OCI-M2 (cell line): ENCODE measurements around the gene HIRA.

Experiments used
- DNase-seq: peaks from one replicate; lab custom pipeline; 2025; ENCODE audit not compliant: unreplicated experiment; lab: John Stamatoyannopoulos, UW

HIRA gene

DNA sequence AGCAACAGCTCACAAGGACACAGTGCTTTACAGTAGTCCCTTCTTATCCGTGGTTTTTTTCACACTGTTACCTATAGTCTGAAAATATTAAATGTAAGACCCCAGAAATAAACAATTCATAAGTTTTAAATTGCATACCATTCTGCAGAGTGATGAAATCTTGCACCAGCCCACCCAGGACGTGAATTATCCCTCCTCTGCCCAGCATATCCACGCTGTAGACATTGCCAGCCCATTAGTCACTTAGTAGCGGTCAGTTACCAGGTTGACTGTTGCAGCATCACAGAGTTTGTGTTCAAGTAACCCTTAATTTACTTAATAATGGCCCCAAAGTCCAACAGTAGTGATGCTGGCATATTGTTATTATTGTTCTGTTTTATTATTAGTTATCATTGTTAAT, 143.6 kb downstream of the HIRA start:
- no peak for DNase-seq

DNA sequence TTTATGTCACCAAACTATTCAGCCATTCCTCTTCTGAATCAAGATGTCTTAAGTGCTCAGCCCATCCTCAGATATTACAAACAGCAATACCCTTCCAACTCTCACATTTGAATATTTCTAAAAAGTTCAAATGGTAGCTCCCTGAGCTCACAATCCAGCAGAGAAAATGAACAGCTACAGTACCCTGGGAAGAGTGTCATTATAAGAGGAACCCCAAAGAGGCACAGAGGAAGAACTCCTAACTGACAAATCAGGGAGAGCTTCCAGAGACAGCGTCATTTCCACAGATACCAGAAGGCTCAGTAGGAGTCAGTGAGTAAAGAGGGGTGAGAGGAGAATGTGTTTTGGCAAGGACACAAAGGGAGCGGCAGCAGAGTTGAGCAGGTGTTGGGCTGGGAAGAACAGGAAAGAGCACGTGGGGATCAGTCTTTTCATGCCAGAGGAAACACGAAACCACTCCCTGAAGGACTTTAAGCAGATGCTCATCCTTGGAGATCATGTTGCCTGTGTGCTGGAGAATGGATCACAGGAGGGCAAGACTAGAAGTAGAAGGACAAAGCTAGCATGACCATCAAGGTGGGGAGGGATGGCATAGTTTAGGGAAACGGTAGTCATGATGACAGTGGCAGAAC, 144.3 kb downstream of the HIRA start:
- no peak for DNase-seq

DNA sequence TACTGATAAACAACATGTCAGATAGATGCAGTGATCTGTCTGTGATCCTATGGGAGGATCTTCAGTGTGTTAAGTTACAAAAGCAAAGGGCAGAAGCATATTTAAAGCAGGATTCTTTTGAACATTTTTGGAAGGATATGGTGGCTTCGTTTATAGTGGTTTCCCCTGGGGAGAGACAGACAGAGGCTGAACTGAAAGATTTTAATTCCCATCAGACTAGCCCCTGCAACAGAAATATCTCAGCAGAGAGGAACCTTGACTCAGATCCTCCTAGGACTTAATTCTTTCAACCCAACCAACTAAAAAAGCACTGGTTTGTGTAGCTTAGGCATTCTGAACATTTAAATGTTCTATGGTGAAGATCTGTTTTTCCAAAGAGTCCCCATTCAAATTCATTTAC, 145.7 kb downstream of the HIRA start:
- no peak for DNase-seq
